Testis (tissue), 3 donors: ENCODE results near the gene MPHOSPH6. TPM values are rescaled to one million over a fixed set of nuclear protein-coding genes. Genes with fewer than 3 reads are reported as not detected.

Experiments
- DNase-seq: peaks from one replicate; pipeline ENCODE4 v3.0.0-alpha.2; 2019
- H3K27ac ChIP-seq, 2 donors: fragments of 200-600 bp; sonication (generic); one replicate each; pipeline ENCODE4 v1.5.1; 2019
- H3K27me3 ChIP-seq: fragments of 200-600 bp; sonication (generic); one replicate; pipeline ENCODE4 v1.5.1; 2019
- H3K36me3 ChIP-seq: fragments of 200-600 bp; sonication (generic); one replicate; pipeline ENCODE4 v1.5.1; 2017; ENCODE audit warnings: low read depth; ENCODE audit errors: missing control alignments
- H3K4me1 ChIP-seq: fragments of 200-600 bp; sonication (generic); one replicate; pipeline ENCODE4 v1.5.1; 2019
- H3K4me3 ChIP-seq, 2 donors: fragments of 200-600 bp; sonication (generic); one replicate each; pipeline ENCODE4 v1.5.1; 2017 to 2019
- H3K9me3 ChIP-seq: fragments of 200-600 bp; sonication (generic); one replicate; pipeline ENCODE4 v1.5.1; 2017
- CTCF ChIP-seq, 3 experiments: fragments of 450-650 bp in 2 of 3; fragments of 200-600 bp in 1 of 3; sonication (generic) in 1 of 3; IDR thresholded peaks; one replicate each; pipeline ENCODE4 v1.5.1; 2016 to 2019; ENCODE audit warnings: antibody characterized with exemption in 3 of 3, mild to moderate bottlenecking in 2 of 3, moderate library complexity in 1 of 3
- POLR2A ChIP-seq: fragments of 450-650 bp; IDR thresholded peaks from one replicate; pipeline ENCODE4 v1.6.1; 2017; ENCODE audit warnings: antibody characterized with exemption, mild to moderate bottlenecking, moderate library complexity
- WGBS, 2 donors: methylation state at CpG; one replicate each; pipeline ENCODE4 v1.1.5; 2018; 5-methylcytosine and 5-hydroxymethylcytosine counted together
- intact Hi-C: fragments of 100-400 bp; cut with DNase I; formaldehyde crosslinking; loops from one replicate; pipeline ENCODE4 v1.15.1; 2023; ENCODE audit warnings: low total_unique reads
- polyA plus RNA-seq: library from polyadenylated mRNA; stranded (reverse); fragments of 350-450 nt; fragmentation: Illumina TruSeq; extraction: RNeasy Lipid Tissue Mini Kit (QIAGEN cat#74804); gene quantifications from one replicate; pipeline ENCODE4 v1.2.3, GENCODE V29; 2014; ENCODE audit warnings: low read depth, low replicate concordance; ENCODE audit not compliant: insufficient read depth
- total RNA-seq, 2 donors: library from RNA; depleted of rRNA; stranded (reverse); fragments of >200 nt; gene quantifications; one replicate each; pipeline ENCODE4 v1.2.3, GENCODE V29; 2016

The MPHOSPH6 gene
- total and polyA plus RNA-seq, 3 donors from 2014 or later, result 22.0 to 52.3 (median 22.7) TPM

- Histone ChIP-seq H3K9me3 (no peaks in the 10 kb centered on the region), H3K4me1 (no peaks in the 10 kb centered on the region), H3K4me3 (no peak overlapping the region), H3K27ac (no peak overlapping the region), H3K36me3 (no peaks in the 10 kb centered on the region), H3K27me3 (no peaks in the 10 kb centered on the region)
- 69 to 76% methylated on average over 4 of the region's 4 CpGs for WGBS, 2 donors
- intact Hi-C loops, result no loop called here
- TF ChIP-seq CTCF (IDR thresholded peaks at IDR 0.05), result no peak
- TF ChIP-seq POLR2A, result no peak
- no peak for DNase-seq
These were observed 22.6 kb upstream of the MPHOSPH6 start for GRCh38 chr16:82192665-82193064.

- Histone ChIP-seq H3K9me3 (no peaks in the 10 kb centered on the region), H3K36me3 (no peaks in the 10 kb centered on the region), H3K4me1 (no peaks in the 10 kb centered on the region), H3K27me3 (no peaks in the 10 kb centered on the region), H3K27ac (no peak overlapping the region), H3K4me3 (no peak overlapping the region)
- DNase-seq, result no peak
- 69 to 72% methylated on average over 2 of the region's 2 CpGs for WGBS, 2 donors
- intact Hi-C loops, result no loop called here
- TF ChIP-seq CTCF (IDR thresholded peaks at IDR 0.05) (no peak), POLR2A (no peak)
These were observed 20.4 kb upstream of the MPHOSPH6 start for GRCh38 chr16:82190386-82190785.

- H3K9me3 ChIP-seq, result no peaks in the 10 kb centered on the region
- WGBS, 2 donors, result 75 to 88% methylated on average over 1 of the region's 1 CpG
- no peak for DNase-seq
- H3K4me3 ChIP-seq, result no peak overlapping the region
- TF ChIP-seq CTCF (IDR thresholded peaks at IDR 0.05) (no peak), POLR2A (no peak)
- intact Hi-C loops, result no loop called here
- no peak overlapping the region for H3K27ac ChIP-seq
- H3K27me3 ChIP-seq, result no peaks in the 10 kb centered on the region
- H3K36me3 ChIP-seq, result no peaks in the 10 kb centered on the region
- H3K4me1 ChIP-seq, result no peaks in the 10 kb centered on the region
These were observed 17.8 kb upstream of the MPHOSPH6 start for GRCh38 chr16:82187829-82188228.

- Histone ChIP-seq H3K9me3 (no peaks in the 10 kb centered on the region), H3K4me1 (no peaks in the 10 kb centered on the region), H3K27ac (no peak overlapping the region), H3K27me3 (no peaks in the 10 kb centered on the region), H3K36me3 (no peaks in the 10 kb centered on the region), H3K4me3 (no peak overlapping the region)
- DNase-seq, result no peak
- no peak for TF ChIP-seq POLR2A
- intact Hi-C loops, result no loop called here
These were observed 15.0 kb upstream of the MPHOSPH6 start for GRCh38 chr16:82185012-82185411.

- Histone ChIP-seq H3K36me3 (no peaks in the 10 kb centered on the region), H3K9me3 (no peaks in the 10 kb centered on the region), H3K27me3 (no peaks in the 10 kb centered on the region), H3K27ac (no peak overlapping the region), H3K4me3 (no peak overlapping the region), H3K4me1 (no peaks in the 10 kb centered on the region)
- intact Hi-C loops, result no loop called here
- DNase-seq, result no peak
- WGBS, 2 donors, result 88 to 92% methylated on average over 5 of the region's 5 CpGs
- no peak for TF ChIP-seq POLR2A
- no peak for TF ChIP-seq CTCF (IDR thresholded peaks at IDR 0.05)
These were observed 14.2 kb upstream of the MPHOSPH6 start for GRCh38 chr16:82184213-82184612.
